GM12892 (cell line): ENCODE results near the gene CCL19.

Experiments used
- POLR2A ChIP-seq: IDR thresholded peaks from 2 replicates; pipeline ENCODE4 v1.6.1; 2011; ENCODE audit warnings: low read depth, low read length, control low read depth
- POLR2AphosphoS5 ChIP-seq: IDR thresholded peaks from 2 replicates; pipeline ENCODE4 v1.6.1; 2011; ENCODE audit warnings: low read depth, low read length, control low read depth
- TAF1 ChIP-seq: IDR thresholded peaks from 2 replicates; pipeline ENCODE4 v1.6.1; 2011; ENCODE audit warnings: low read depth, mild to moderate bottlenecking, control low read depth, low read length, borderline replicate concordance

- no peak for TF ChIP-seq POLR2AphosphoS5
- TF ChIP-seq POLR2A, result no peak
- no peak for TF ChIP-seq TAF1
Measured at GRCh38 chr9:34669809-34670562, 21.1 kb downstream of the CCL19 start.
